Measurements from ENCODE around the gene CANX.

DNA sequence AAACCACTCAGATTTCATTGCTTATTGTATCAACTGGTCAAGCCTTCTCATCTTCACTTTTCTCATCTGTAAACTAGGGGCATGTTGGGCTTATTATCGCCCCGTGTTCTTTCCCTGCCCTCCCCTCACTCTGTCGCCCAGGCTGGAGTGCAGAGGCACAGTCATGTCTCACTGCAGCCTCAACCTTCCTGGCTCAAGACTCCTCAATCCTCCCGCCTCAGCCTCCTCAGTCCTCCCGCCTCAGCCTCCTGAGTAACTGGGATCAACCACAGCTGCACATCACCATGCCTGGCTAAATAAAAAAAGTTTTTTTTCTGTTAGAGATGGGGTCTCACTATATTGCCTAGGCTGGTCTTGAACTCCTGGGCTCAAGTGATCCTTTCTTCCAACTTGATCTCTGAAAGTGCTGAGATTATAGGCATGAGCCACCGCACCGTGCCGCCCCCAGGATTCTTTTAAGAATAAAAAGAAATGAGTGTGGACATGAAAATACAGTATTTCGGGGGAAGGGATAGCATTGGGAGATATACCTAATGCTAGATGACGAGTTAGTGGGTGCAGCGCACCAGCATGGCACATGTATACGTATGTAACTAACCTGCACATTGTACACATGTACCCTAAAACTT, 35.9 kb downstream of the CANX start:
- no peak for TF ChIP-seq POLR2A (IDR thresholded peaks at IDR 0.05)
- TF ChIP-seq, protein P1, sequence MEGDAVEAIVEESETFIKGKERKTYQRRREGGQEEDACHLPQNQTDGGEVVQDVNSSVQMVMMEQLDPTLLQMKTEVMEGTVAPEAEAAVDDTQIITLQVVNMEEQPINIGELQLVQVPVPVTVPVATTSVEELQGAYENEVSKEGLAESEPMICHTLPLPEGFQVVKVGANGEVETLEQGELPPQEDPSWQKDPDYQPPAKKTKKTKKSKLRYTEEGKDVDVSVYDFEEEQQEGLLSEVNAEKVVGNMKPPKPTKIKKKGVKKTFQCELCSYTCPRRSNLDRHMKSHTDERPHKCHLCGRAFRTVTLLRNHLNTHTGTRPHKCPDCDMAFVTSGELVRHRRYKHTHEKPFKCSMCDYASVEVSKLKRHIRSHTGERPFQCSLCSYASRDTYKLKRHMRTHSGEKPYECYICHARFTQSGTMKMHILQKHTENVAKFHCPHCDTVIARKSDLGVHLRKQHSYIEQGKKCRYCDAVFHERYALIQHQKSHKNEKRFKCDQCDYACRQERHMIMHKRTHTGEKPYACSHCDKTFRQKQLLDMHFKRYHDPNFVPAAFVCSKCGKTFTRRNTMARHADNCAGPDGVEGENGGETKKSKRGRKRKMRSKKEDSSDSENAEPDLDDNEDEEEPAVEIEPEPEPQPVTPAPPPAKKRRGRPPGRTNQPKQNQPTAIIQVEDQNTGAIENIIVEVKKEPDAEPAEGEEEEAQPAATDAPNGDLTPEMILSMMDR (IDR thresholded peaks at IDR 0.05), result no peak
- no peak for TF ChIP-seq POLR2AphosphoS5 (IDR thresholded peaks at IDR 0.05)
- TF ChIP-seq EP300 (IDR thresholded peaks at IDR 0.05), result no peak
